Endothelial cell of umbilical vein (primary cell): ENCODE measurements around the gene C15orf62. TPM values are rescaled to one million over a fixed set of nuclear protein-coding genes. Genes with fewer than 3 reads are reported as not detected.

ENCODE experiments used
- BruUV-seq: library from RNA; stranded (reverse); fragments of 400-500 nt; replicated peaks from 2 replicates; lab custom pipeline; 2021; lab: Mats Ljungman, UMichigan
- CTCF ChIA-PET: fragments of 300-600, 350-600 bp; sonication (Branson Sonifier 250); formaldehyde crosslinking; loops from one replicate; lab custom pipeline; 2021; ENCODE audit warnings: antibody characterized with exemption, inconsistent platforms; lab: Charles Lee
- POLR2A ChIA-PET: fragments of 300-600, 350-600 bp; sonication (Branson Sonifier 250); formaldehyde crosslinking; loops from one replicate; lab custom pipeline; 2021; ENCODE audit warnings: antibody characterized with exemption, inconsistent platforms; lab: Charles Lee
- DNase-seq: peaks from one replicate; pipeline ENCODE4 v3.0.0-alpha.2; 2011; ENCODE audit warnings: low read depth, low spot score
- FAIRE-seq: peaks from 2 replicates; lab custom pipeline; 2011; peaks lifted over from hg19 to GRCh38; lab: Jason Lieb, UNC
- H2AFZ ChIP-seq: 2 replicates; pipeline ENCODE4 v1.6.0; 2012; ENCODE audit warnings: low read depth, low read length, control low read depth, inconsistent platforms
- H3K27ac ChIP-seq: 2 replicates; pipeline ENCODE4 v1.5.1; 2011; ENCODE audit warnings: low read depth, mild to moderate bottlenecking, control low read depth, low read length, moderate library complexity; ENCODE audit not compliant: insufficient read depth
- H3K27me3 ChIP-seq, 2 experiments: 2 replicates each; pipeline versions ENCODE4 v1.6.0 to v1.6.1; 2011; ENCODE audit warnings: low read length in 2 of 2, mixed read lengths in 1 of 2; ENCODE audit not compliant: control insufficient read depth in 2 of 2, insufficient read depth in 2 of 2
- H3K36me3 ChIP-seq, 2 experiments: 2 replicates in 1 of 2; 3 replicates in 1 of 2; pipeline ENCODE4 v1.5.1; 2011; ENCODE audit warnings: low read length in 2 of 2, mild to moderate bottlenecking in 1 of 2, moderate library complexity in 1 of 2; ENCODE audit not compliant: control insufficient read depth in 2 of 2, insufficient read depth in 2 of 2; ENCODE audit errors: extremely low read depth in 1 of 2
- H3K4me1 ChIP-seq: 3 replicates; pipeline ENCODE4 v1.5.1; 2011; ENCODE audit warnings: mild to moderate bottlenecking, low read length; ENCODE audit not compliant: control insufficient read depth, insufficient read depth; ENCODE audit errors: extremely low read depth
- H3K4me2 ChIP-seq: 2 replicates; pipeline ENCODE4 v1.6.1; 2011; ENCODE audit warnings: low read length, control low read depth, mixed read lengths; ENCODE audit not compliant: insufficient read depth
- H3K4me3 ChIP-seq, 3 experiments: fragments of 200-600 bp in 1 of 3; sonication (generic), shearing (Covaris generic) in 1 of 3; replicated peaks in 1 of 3; 2 replicates each; pipeline ENCODE4 v1.5.1; 2011 to 2016; ENCODE audit warnings: control low read depth in 3 of 3, low read length in 3 of 3, mild to moderate bottlenecking in 2 of 3, inconsistent platforms in 1 of 3, low read depth in 1 of 3, moderate library complexity in 1 of 3; ENCODE audit not compliant: insufficient read depth in 1 of 3
- H3K79me2 ChIP-seq: 2 replicates; pipeline ENCODE4 v1.6.0; 2012; ENCODE audit warnings: low read length, inconsistent platforms; ENCODE audit not compliant: control insufficient read depth, insufficient read depth
- H3K9ac ChIP-seq: replicated peaks from 2 replicates; pipeline ENCODE3; 2011; ENCODE audit warnings: low read length, control low read depth; ENCODE audit not compliant: insufficient read depth; ENCODE audit errors: extremely low read depth
- H3K9me1 ChIP-seq: replicated peaks from 3 replicates; pipeline ENCODE4 v1.6.0; 2011; ENCODE audit warnings: mild to moderate bottlenecking, low read length; ENCODE audit not compliant: control insufficient read depth, insufficient read depth; ENCODE audit errors: extremely low read depth
- H3K9me3 ChIP-seq: replicated peaks from 2 replicates; pipeline ENCODE4 v1.5.1; 2012; ENCODE audit warnings: low read length, inconsistent platforms; ENCODE audit not compliant: control insufficient read depth, insufficient read depth
- H4K20me1 ChIP-seq: replicated peaks from 2 replicates; pipeline ENCODE3; 2011; ENCODE audit warnings: mild to moderate bottlenecking, low read length; ENCODE audit not compliant: control insufficient read depth, insufficient read depth; ENCODE audit errors: extremely low read depth
- JUN ChIP-seq: IDR thresholded peaks from 2 replicates; pipeline ENCODE4 v1.6.1; 2011; ENCODE audit warnings: borderline replicate concordance, low read depth; ENCODE audit not compliant: insufficient read length, insufficient read depth
- POLR2AphosphoS5 ChIP-seq: IDR thresholded peaks from 2 replicates; pipeline ENCODE4 v1.6.1; 2012; ENCODE audit warnings: low read depth, mild to moderate bottlenecking, control low read depth, low read length, moderate library complexity; ENCODE audit not compliant: insufficient read depth
- dilution Hi-C: fragments of 300-500 bp; cut with MboI; formaldehyde crosslinking; loops from one replicate; pipeline ENCODE4 v1.15.0; 2019; ENCODE audit warnings: low sequenced_read_pairs; ENCODE audit not compliant: extremely low pct_ligation_motif_present
- intact Hi-C: fragments of 100-400 bp; cut with micrococcal nuclease; formaldehyde crosslinking; loops from one replicate; pipeline ENCODE4 v1.10.0; 2022
- polyA plus RNA-seq, 4 experiments: library from polyadenylated mRNA; depleted of rRNA in 3 of 4; stranded (reverse) in 3 of 4; unstranded in 1 of 4; fragments of >200 nt; gene quantifications; 2 replicates each; pipeline versions ENCODE4 v1.2.1 to v1.2.3, GENCODE V29; 2011 to 2012; ENCODE audit warnings: missing spikeins in 1 of 4
- total RNA-seq: library from RNA; stranded (reverse); gene quantifications from 2 replicates; pipeline ENCODE4 v1.2.3, GENCODE V29; 2021
- TF ChIP-seq, protein P1 (sequence below), 2 donors: IDR thresholded peaks; 1 replicate in 1 of 2; 2 replicates in 1 of 2; pipeline ENCODE4 v1.5.1; 2011; ENCODE audit warnings: low read length in 2 of 2, mild to moderate bottlenecking in 2 of 2, moderate library complexity in 2 of 2, control low read depth in 1 of 2, inconsistent platforms in 1 of 2, low read depth in 1 of 2; ENCODE audit not compliant: insufficient read depth in 1 of 2; ENCODE audit errors: extremely low read depth in 1 of 2

C15orf62 gene
- total and polyA plus RNA-seq, 2 donors (not counting 3 experiments of a cell fraction or from before 2014, with no cell fraction given) = 0.12 to 0.38 TPM

DNA sequence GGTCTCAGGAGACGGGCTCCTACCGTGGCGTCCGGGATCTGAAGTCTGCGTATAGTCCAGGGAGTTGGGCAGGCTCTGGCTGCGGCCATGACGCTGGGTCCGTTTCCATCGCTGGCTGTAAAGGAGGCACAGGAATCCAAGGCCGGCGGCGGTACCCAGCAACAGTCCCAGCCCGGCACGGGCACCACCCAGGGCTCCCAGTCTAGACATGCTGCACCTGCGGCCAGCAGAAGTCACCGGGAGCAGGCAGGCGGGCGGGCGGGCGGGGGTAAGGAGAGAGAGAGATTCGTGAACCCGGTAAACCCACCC is 15.3 kb upstream of the C15orf62 start:
- intact Hi-C loops (loop anchor here (2.0 kb wide), 3 partner anchors 32 to 140 kb away; partner anchors contain the start of genes RAD51 and VPS18), dilution Hi-C loops (no loop called here)
- DNase-seq (peak; percentile 25), FAIRE-seq (peak; percentile 37)
- POLR2A ChIA-PET = no interaction called here
- no peaks in the 10 kb centered on the region for H3K9me1 ChIP-seq
- peak overlapping the region; percentile 41 for H3K4me2 ChIP-seq
- TF ChIP-seq POLR2AphosphoS5 (no peak), JUN (no peak)
- TF ChIP-seq, protein P1, sequence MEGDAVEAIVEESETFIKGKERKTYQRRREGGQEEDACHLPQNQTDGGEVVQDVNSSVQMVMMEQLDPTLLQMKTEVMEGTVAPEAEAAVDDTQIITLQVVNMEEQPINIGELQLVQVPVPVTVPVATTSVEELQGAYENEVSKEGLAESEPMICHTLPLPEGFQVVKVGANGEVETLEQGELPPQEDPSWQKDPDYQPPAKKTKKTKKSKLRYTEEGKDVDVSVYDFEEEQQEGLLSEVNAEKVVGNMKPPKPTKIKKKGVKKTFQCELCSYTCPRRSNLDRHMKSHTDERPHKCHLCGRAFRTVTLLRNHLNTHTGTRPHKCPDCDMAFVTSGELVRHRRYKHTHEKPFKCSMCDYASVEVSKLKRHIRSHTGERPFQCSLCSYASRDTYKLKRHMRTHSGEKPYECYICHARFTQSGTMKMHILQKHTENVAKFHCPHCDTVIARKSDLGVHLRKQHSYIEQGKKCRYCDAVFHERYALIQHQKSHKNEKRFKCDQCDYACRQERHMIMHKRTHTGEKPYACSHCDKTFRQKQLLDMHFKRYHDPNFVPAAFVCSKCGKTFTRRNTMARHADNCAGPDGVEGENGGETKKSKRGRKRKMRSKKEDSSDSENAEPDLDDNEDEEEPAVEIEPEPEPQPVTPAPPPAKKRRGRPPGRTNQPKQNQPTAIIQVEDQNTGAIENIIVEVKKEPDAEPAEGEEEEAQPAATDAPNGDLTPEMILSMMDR (IDR thresholded peaks at IDR 0.05; ENCODE audit: extremely low read depth in 1 of 2, insufficient read depth in 1 of 2, low read depth in 1 of 2, low read length in 2 of 2) = no peak
- no peaks in the 10 kb centered on the region for H4K20me1 ChIP-seq
- no peak overlapping the region for H3K27ac ChIP-seq
- CTCF ChIA-PET = interaction anchor here (0.6 to 1.0 kb wide), 2 partner anchors 8 to 75 kb away, joined by 3 to 4 read pairs; no protein-coding TSS in a partner anchor
- H3K9me3 ChIP-seq = no peaks in the 10 kb centered on the region
- peaks cover 0 to 6% of the 10 kb centered on the region in 2 experiments for H3K36me3 ChIP-seq
- H3K9ac ChIP-seq = peak overlapping the region; percentile 72
- BruUV-seq = no TSS peak
- peaks cover 8% of the 10 kb centered on the region for H3K4me1 ChIP-seq
- peak overlapping the region; percentile 70 to 82 (median 71) for H3K4me3 ChIP-seq
- no peaks in the 10 kb centered on the region for H3K27me3 ChIP-seq
- peak overlapping the region; percentile 84 for H2AFZ ChIP-seq
- H3K79me2 ChIP-seq = peaks cover 19% of the 10 kb centered on the region
